Fibroblast of pulmonary artery (primary cell): Measurements from ENCODE around the gene ABTB2.
A peak's percentile ranks its signal among the peaks of the same experiment; 100 is the strongest.

Experiments used
- DNase-seq: peaks from one replicate; pipeline ENCODE4 v3.0.0-alpha.2; 2010; ENCODE audit warnings: low read depth
- H3K4me3 ChIP-seq: replicated peaks from 2 replicates; pipeline ENCODE4 v1.5.1; 2011; ENCODE audit warnings: low read depth, mild to moderate bottlenecking, control low read depth, low read length, moderate library complexity
- CTCF ChIP-seq: IDR thresholded peaks from 2 replicates; pipeline ENCODE4 v1.5.1; 2011; ENCODE audit warnings: mild to moderate bottlenecking, control low read depth, low read length, inconsistent platforms; ENCODE audit errors: missing control alignments

The ABTB2 gene

DNA sequence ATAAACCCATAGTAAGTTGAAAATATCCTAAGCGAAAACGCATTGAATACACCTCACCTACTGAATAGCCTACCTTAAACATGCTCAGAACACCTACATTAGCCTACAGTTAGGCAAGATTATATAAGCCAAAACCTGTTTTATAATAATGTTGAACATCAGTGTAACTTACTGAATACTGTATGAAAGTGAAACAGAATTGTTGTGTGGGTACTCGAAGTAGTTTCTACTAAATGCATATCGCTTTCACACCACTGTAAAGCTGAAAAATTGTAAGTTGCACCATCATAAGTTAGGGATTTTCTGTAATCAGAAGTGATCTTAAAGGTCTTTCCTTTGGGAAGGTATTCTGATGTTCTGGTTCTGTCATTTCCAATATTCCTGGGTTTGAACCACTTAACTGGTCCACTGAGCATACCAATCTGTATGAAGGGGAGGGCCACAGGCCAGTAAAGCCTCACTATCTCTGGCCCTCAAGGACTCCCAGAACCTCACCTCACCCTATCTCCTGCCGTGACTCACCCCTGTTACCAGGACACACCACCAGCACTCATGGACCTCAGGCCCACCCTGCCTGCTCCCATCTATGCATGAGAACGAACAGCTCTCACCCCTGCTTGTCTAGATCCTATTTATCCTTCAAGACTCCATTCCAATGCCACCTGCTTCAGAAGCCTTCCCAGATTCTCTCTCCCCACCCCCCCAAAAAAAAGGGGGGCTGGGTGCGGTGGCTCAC, 182.4 kb downstream of the ABTB2 start:
- no peak for TF ChIP-seq CTCF
- DNase-seq = no peak
- H3K4me3 ChIP-seq = no peak overlapping the region

DNA sequence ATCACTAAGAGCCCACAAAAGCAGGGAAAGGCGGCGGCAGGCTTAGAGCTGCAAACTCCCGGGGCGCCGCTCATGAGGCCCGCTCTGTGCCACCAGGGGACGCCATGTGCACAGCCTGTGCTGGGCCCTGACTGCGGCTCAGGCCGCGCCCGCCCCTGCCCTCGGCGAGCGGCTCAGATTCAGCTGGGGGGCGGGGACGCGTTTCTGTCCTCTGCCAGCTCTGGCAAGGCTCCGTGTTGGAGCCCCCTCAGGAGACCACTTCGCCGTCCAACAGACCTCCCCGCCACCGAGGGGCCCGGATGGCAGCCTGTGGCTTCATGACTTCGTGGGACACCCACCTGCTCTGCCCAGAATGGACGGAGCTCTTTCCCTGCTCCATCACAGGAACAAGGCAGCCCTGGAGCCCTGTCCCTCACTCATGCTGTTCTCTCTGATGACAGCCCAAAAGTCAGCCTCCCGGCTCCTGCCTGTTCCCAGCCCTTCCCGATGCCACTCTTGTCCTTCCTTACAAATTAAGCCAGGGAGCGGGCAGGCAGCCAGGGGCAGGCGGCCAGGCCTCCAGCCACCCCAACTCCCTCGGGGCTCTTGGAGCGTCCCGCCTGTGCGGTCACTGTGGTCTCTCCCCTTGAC, 183.3 kb downstream of the ABTB2 start:
- peak overlapping the region; percentile 36 for H3K4me3 ChIP-seq
- TF ChIP-seq CTCF = peak; percentile 84
- peak; percentile 73 for DNase-seq

DNA sequence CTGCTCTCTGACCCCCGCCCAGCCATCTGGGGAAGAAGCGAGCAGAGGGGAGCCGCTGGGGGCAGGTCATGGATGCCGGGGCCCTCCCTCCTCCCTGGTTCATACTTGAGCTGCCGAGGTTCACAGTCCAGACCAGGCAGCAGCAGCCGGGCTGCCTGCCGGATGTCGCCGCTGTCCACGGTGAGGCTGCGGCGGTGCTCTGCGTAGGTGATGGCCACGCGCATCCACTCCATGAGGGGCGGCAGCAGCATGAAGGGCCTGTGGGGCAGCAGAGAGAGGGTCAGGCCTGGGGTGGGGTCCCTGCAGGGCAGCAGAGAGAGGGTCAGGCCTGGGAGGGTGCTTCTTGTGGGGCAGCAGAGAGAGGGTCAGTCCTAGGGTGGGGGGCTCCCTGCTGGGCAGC, 184.8 kb downstream of the ABTB2 start:
- no peak overlapping the region for H3K4me3 ChIP-seq
- no peak for DNase-seq
- TF ChIP-seq CTCF = no peak

DNA sequence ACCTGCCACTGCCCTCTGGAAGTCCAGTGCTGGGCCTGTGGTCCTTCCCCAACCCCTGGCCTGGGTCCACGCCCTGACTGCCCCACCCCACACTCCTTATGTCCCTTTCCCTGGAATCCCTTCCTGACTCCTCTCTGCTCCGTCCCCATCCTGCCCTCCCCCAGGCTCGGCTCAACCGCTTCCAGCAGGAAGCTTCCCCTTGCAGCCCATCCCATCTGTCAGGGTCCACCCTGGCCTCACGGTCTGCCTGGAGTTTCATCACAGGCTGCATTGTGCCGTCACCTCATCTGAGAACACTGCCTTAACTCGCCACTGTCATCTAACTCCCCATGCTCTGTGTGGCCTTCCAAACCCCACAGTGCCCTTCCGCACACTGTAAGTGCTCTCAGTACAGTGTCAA, 188.1 kb downstream of the ABTB2 start:
- no peak for TF ChIP-seq CTCF
- H3K4me3 ChIP-seq = no peak overlapping the region
- DNase-seq = no peak

- H3K4me3 ChIP-seq = no peak overlapping the region
- no peak for DNase-seq
- TF ChIP-seq CTCF = no peak
Observed at GRCh38 chr11:34168642-34169420, 189.0 kb downstream of the ABTB2 start.

DNA sequence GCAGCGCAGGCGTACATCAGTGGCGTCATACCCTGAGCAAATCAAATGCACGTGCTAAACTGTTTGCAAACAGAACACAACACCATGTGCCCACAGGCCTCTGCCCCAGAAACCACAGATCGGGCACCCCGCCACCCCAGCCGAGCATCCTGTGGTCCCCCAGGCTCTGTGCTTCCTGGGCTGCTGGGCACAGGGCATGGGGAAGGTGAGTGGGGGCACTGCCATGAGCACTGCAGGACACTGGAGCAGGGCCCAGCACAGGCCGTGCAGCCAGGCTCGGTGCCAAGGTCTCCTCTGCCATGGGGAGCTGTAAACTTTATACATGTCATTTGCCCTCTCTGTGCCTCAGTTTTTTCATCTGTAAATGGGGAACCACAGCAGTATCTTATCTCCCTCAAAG, 189.8 kb downstream of the ABTB2 start:
- DNase-seq = no peak
- no peak overlapping the region for H3K4me3 ChIP-seq
- TF ChIP-seq CTCF = no peak
